ENCODE results near the gene NDUFS6. TPM values are rescaled to one million over a fixed set of nuclear protein-coding genes. Genes with fewer than 3 reads are reported as not detected.

Gene NDUFS6
- total RNA-seq, 1 donor from 2014 or later: 27.0 TPM

DNA sequence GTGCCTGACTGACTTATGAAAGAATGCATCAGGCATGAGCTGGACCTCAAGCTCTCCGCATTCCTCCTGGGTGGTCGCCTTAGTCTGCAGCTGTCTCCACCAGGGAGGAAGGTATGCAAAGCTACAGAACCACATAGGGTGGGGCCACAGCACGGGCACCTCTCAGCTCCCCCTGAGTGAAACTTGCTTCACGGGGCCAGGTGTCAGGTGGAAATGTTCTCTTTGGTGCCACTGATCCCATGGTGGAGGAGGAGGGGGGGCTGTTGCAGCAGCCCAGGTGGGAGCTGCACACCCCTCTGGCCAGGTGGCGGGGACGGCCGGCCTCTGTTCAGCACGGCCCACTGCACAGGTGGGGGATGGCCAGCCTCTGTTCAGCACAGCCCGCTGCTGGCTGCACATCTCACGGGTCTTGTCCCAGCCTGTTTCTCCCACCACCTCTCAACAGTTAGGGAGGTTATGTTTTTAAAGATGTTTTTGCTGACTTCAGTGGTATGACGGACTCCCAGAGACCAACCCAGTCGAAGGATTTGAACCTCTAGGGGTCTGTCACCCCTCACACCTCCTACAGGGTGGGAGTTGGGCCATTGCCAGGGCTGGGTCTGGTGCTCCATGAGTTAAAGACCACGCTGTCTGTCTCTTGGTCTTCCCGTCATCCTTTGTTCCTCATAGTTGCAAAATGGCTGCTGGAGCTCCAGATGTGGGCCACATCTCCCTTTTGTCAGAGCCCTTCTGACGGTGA, 35.9 kb upstream of the NDUFS6 start:
- ATAC-seq (no peak), DNase-seq (ENCODE audit: low spot score) (no peak)

DNA sequence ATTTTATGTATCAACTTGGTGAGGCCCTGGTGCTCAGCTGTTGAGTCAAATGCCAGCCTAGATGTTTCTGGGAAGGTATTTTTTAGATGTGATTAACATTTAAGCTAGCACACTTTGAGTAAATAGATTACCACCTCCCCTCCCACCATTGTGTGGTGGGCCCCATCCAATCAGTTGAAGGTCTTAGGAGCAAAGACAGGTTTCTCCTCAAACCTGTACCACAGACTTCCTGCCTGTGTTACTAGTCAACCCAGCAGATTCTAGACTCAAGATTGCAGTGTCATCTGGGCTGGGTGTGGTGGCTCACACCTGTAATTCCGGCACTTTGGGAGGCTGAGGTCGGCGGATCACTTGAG, 35.3 kb upstream of the NDUFS6 start:
- DNase-seq (ENCODE audit: low spot score) (no peak), ATAC-seq (no peak)

DNA sequence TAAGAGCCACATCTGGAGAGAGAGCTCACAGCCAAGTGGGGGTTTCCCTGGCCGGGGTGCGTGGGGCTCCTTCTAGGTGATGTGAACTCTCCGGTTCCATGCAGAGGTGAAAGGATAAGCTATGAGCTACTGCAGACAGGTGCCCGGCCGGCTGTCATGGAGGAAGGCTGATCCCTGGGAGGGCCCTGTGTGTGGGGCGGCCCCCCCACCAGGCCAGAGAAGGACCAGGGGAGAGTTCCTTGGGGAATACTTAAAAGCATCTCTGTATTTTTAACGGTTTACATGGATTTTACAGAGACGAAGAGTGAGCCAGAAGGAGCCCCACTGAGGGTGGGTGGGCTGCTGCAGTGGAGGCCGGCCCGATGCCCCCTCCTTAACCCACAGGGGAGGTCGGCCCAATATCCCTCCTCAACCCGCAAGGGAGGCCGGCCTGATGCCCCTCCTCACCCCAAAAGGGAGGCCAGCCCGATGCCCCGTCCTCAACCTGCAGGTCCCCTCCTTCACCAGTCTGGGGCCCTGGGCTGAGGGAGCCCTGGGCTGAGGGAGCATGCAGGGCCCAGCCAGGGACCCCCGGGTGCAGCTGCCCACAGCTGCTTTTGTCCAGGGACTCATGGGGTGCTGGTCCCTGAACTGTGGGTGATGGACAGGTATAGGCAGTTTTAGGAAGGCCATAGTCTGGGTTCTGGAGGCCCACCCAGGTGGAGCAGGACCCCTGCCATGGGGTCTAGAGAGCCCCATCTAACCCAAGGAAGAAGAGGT, 33.5 kb upstream of the NDUFS6 start:
- ATAC-seq: no peak
- no peak for DNase-seq (ENCODE audit: low spot score)

DNA sequence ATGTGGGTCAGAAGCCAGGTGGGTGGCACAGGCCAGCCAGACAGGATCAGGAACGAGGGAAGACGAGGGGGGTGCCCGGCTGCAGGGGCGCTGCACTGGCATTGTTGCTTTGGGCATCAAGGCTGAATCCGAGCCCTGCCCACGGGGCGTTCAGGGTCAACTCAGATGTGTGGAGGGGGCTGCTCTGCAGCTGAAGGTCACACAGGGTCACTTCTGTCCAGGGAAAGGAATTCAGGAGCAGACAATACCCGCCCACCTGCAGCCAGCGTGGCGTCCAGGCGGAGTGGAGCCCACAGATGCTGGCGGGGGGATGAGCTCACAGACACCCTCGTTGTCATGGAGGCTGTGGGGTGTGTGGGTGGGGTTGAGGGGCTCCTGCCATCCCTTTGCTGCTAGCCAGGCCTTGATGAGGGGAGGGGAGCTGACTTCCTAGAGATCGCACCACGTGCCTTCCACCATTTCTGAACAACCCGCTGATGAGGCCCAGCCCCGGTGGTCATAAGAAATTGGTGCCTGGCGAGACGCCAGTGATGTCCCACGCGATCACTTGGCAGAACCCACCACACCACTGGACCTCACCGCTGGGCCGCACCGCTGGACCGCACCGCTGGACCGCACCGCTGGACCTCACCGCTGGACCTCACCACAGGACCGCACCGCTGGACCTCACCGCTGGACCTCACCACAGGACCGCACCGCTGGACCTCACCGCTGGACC, 32.8 kb upstream of the NDUFS6 start:
- ATAC-seq: no peak
- no peak for DNase-seq (ENCODE audit: low spot score)

DNA sequence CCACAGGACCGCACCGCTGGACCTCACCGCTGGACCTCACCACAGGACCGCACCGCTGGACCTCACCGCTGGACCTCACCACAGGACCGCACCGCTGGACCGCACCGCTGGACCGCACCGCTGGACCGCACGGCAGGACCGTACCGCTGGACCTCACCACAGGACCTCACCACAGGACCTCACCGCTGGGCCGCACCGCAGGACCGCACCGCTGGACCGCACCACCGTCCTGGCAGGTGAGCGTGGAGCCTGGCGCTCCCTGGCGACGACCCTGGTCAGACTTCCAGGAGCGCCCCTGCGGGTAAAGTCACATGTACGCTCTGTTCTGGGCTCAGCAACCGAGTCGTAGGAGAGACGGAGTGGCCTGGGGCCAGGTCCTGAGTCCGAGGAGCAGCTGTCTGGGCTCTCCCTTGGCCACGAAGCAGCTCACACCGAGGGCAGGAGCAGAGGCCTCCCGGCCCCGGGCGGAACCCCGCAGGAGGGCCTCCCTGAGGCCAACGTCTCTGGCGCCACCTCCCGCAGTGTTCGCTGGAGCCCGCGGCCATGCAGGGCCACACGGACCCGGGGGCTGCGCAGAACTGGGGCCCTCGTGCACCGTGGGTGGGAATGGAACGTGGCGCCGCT, 32.1 kb upstream of the NDUFS6 start:
- DNase-seq (ENCODE audit: low spot score): no peak
- ATAC-seq: no peak

DNA sequence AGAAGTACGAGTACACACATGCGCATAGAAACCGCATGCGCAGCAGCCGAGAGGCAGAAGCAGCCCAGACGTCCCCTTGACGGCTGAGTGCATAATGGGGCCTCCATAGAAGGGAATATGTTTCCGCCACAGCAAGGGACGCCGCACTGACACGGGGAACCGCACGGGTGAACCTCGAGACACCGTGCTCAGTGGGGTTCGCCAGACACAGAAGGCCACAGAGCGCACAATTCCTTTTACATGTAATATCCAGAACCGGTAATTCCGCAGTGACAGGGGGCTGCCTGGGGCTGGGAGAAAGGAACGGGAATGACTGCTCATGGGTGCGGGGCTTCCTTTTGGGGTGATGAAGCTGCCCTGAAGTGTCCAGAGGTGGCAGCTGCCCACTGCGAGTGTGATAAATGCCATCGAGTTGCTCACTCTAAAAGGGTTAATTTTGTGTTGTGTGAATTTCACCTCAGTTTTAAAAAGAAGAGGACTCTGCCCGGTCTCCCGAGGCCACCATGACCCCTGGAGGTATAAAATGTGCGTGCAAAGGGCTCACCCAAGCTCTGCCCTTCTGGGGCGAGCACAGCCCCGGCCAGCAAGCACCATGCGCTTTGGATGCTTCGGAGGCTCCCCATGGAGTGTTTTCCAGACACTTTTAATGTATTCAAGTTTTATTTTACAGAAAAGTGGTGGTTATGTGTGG, 31.3 kb upstream of the NDUFS6 start:
- DNase-seq (ENCODE audit: low spot score): no peak

DNA sequence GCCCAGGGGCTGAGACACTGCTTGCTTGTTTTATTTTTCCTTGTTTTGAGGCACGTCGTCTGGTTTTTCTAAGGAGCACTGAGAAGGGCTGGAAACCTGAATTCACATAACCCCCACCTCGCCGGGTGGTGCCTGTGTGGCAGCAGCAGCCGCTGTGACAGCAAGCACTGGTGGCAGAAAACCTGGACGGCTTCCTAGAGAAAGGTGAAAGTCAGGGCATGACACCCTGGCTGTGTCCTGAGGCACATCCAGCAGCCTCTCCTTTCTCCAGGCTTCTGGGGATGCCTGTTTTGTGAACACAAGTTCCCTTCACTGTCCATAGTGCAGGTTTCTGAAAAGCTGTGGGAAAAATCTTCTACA, 30.8 kb upstream of the NDUFS6 start:
- ATAC-seq (no peak), DNase-seq (ENCODE audit: low spot score) (no peak)

More for the DNA sequence above, 31.3 kb upstream of the NDUFS6 start:
- no peak for ATAC-seq

DNA sequence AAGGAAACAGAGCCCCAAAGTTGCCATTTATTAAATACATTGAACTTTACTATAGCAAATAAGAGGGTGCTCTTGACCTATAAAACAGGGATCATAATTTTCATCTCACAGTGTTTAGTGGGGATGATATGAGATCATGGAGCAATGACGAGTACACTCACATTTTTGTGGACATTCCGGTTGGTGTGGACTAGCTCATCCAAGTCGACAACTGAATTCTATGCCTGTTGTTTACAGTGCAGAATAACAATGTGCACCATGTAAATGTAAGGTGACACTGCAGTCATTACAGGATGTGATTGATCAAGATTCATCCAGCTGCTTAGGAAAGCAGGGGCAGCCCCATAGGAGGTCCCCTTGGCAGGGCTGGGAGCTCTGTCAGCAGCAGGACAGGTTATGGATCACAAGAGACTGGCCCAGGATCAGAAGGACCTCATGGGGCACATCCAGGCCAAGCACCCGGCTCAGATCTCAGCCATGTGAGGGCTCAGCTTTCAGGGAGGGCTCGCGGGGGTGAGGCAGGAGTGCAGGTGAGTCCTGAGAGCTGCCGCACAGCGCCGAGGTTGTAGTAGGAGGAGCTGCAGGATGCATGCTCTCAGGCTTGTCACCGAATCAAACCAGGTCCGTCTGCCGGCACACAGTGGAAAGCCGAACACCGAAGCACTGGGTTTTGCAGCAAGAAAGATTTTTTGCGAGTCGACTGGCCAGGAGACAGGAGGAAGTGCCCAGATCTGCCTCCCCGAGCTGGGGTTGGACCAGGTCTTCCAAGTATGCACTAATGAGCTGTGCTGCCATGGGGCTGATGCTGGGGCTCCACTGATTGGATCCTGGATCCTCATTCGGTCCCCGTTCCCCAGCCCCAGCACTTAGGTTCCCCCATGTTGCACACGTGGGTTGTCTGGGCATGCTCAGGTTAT, 29.8 kb upstream of the NDUFS6 start:
- ATAC-seq (no peak), DNase-seq (ENCODE audit: low spot score) (no peak)

DNA sequence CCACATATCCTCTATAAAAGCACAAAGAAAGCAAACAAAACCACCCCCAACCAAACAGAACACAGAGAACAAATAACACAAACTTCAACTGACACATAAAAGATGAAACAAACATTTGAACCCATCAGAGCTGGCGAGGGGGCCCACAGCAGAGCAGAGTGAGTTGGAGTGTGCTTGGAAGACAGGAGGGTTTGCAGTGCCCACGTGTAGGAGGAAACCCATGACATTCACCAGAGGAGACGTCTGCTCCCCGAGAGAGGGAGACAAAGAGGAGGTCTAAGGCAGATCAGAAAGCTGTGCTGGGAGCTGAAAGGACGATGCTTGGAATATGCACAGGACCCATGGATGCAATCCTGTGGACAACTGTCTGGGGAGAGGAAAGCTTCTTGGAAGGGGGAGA, 28.6 kb upstream of the NDUFS6 start:
- ATAC-seq: no peak

DNA sequence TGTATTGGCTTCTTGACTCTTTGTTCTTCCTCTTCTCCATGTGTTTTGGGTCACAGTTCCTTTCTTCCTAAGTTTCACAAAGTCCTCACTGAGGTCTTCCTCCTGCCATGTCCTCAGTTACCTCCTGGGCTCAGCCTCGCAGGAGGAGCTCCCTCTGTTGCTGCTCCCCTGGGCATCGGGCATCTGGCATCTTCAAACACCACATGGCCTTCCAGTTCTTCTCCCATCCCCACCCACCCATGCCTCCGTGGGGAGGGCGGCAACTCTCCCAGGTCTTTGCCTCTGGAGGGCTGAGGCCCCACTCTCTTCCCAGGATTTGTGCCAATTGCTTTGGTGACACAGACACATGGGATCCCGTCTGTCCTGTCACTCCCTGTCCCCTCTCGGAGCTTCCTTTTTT, 24.4 kb upstream of the NDUFS6 start:
- ATAC-seq (no peak), DNase-seq (ENCODE audit: low spot score) (no peak)

More for the DNA sequence above, 28.6 kb upstream of the NDUFS6 start:
- no peak for DNase-seq (ENCODE audit: low spot score)

DNA sequence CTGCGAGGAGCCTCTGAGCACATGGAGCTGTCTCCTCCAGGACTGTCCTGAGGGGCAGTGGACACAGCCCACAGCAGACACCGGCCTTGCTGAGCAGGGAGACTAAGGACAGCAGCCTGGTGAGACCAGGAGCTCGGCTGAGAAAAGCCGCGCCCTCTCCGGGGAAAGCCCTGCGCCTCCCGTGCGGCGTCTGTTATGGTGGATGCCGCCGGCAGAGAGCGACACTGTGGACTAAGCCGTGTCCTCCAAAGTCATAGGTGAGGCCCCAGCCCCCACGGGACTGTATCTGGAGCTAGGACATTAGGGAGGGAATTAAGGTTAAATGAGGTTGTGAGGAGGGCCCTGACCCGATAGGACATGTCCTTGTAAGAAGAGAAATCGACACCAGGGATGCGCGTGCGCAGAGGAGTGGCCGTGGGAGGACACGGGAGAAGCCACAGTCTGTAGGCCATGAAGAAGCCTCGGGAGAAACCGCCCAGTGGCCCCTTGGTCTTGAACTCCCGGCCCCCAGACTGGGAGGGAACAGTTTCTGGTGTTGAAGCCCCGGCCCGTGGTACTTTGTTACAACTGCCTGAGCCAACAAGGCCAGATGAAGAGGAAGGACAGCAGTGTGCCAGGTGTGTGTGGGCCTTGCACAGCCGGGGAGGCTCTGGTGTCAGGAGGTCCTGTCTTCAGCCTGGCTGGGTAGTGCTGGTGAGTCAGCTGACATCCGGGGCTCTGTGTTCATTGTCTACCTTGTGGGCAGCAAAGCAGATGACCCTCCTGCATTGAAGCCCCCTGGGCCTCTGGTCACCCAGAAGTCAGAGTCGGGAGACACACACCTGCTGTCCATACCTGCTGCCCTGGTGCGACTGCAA, 23.7 kb upstream of the NDUFS6 start:
- ATAC-seq: no peak
- no peak for DNase-seq (ENCODE audit: low spot score)

DNA sequence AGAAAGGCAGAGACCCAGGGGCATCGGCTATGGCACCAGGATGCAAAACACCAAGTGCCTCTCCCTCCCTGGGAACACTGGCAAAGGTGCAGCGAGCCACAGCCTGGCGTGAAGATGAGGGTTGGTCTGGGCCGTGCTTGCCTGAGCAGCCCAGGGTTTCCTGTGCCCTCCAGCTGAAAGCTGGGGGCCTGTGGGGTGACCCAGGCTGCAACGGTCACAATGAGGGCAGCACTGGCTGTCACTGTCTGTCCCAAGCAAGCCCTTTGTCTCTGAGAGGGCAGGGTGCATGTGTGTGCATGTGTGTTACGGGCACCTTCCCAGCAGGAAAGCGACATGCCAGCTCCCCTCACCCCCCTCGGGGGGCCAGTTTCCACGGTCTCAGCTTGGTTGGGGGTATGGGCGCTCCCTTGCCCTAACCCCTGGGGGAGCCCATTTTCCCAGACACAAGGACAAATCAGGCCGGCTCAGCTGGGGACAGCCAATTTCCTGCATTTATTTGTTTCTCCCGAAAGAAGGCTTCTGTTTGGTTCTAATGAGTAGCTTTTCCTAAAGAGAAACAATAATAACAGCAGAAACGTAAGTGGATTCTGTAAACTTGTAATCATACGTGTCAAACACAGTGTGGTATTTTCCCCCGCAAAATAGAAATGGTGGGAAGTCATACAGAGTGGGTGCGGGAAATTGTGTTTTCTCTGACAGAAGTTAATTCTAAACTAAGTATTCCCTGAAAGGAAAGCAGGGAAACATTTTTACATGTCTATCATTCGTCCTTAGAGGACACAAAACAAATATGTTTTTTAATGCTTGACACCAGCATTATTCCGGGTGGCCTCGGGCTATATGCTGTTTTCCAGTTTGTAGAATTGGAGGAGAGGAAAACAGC, 22.8 kb upstream of the NDUFS6 start:
- DNase-seq (ENCODE audit: low spot score) (no peak), ATAC-seq (no peak)

DNA sequence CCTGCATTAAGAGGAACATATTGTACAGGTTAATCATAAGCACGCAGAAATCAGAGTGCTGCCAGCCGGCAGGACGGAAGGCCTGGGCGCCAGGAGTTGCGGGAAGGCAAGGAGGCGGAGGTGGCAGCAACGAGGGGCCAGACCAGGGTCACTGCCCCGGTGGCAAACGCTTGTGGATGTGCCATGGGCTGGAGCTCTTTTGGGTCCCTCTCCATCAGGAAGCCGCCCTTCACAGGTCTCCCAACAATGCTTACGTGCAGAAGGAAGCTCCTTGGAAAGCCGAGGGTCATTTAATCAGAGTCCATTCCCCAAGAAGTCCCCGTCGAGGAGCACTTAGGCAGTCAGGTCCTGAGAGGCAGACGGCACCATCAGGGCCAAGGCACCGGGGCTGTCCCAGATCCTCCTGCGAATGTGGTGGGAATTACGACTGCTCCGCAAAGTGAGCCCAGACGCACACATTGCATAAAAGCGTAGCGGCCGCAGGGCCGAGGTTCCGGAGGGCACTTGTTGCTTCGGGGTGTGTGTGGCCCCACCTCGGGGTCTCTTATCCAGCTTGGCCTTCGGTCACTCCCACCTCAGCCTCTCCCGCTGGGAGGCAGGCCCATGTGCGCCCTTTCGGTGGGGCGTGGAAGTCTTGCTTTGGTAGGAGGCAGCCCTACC, 22.1 kb upstream of the NDUFS6 start:
- ATAC-seq (no peak), DNase-seq (ENCODE audit: low spot score) (no peak)

DNA sequence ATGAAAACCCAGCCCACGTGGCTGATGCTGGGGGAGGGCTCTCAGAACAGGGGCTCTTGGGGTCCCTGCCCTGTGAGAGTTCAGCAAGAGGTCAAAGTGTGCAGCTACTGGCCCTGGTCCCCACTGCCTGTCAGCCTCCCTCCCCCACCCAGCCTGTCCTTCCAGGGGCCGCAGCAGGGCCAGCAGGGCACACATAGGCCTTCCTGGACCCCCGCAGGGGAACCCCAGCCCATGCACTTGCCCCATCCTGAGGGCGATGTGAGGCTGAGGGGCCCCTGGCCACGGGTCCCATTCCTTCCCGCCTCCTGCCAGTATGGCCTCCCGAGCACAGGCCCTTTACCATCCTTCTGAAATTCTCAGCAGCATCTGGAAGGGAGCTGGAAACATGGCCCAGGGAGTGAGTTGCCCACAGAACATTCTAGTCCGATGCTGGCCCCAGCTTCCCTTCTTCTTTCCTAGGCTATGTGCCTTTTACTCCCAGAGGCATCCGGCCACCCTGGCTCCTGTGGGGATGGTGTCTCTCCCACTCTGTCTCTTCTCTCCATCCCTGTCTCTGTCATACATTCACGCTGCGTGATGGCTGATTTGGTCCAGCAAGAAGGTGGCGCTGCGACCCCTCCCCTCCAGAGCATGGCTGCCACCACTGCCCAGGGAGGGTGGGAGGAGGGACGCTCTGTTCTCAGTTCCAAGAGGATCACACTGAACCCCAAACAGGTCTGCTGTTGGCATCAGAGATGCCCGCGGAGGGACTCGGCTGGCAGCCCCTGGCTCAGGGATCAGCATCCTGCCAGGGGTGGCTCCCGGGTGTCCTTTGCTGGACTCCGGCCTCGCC, 21.2 kb upstream of the NDUFS6 start:
- DNase-seq (ENCODE audit: low spot score): no peak
- ATAC-seq: no peak

DNA sequence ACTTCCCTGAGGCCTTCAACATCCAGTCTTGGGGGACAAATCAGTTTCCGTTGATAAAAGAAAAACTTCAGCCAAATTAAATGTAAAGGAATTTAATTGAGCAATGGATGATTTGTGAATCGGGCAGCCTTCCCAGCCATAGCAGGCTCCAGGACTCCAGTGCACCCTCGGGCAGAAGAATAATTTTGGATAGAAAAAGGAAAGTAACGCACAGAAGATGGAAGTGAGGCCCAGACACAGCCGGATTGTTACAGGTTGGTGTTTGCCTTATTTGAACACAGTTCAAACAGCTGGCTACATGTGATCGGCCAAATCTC, 20.6 kb upstream of the NDUFS6 start:
- DNase-seq (ENCODE audit: low spot score): no peak
- ATAC-seq: no peak

DNA sequence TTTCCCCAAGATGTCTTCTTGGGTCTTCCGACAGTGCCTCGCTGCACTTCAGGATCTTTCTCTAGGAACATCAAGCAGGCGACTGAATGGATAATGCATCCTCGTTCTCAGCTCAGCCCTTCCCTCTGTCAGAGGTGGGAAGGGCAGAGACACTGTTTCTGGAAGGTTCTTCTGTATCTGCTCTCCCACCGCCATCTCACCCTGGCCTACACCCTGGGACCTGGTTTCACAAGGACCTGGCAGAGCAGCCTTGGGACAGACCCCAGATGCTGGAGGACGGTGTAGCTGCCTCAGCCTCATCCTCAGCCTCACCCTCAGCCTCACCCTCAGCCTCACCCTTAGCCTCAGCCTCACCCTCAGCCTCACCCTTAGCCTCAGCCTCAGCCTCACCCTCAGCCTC, 20.1 kb upstream of the NDUFS6 start:
- ATAC-seq: no peak
- no peak for DNase-seq (ENCODE audit: low spot score)
